ENCODE results near the gene IL16.

Gene IL16

GRCh38 chr15:81274931-81275707, 78.4 kb downstream of the IL16 start:
- no peak overlapping the region for H3K27ac ChIP-seq (replicated peaks)

GRCh38 chr15:81275711-81276392, 79.2 kb downstream of the IL16 start:
- Histone ChIP-seq H3K4me3 (replicated peaks; ENCODE audit: insufficient read depth, low read length) (no peak overlapping the region), H3K27me3 (ENCODE audit: insufficient read depth, poor library complexity, severe bottlenecking) (no peaks in the 10 kb centered on the region), H3K27ac (replicated peaks) (no peak overlapping the region)
- DNase-seq (ENCODE audit: low read depth in 1 of 2, low spot score in 1 of 2) = no peak
- TF ChIP-seq POLR2AphosphoS5 (IDR thresholded peaks at IDR 0.05; ENCODE audit: low read depth) = no peak
- no peak for TF ChIP-seq REST (IDR thresholded peaks at IDR 0.05; ENCODE audit: insufficient replicate concordance, low read depth)
- no peak for TF ChIP-seq SPI1 (IDR thresholded peaks at IDR 0.05; ENCODE audit: borderline replicate concordance, low read depth)
- no peak for TF ChIP-seq GABPA (IDR thresholded peaks at IDR 0.05; ENCODE audit: low read depth)
- TF ChIP-seq CTCF (IDR thresholded peaks at IDR 0.05; ENCODE audit: insufficient read depth, low read length) = no peak

More at GRCh38 chr15:81274931-81275707, 78.4 kb downstream of the IL16 start:
- H3K4me3 ChIP-seq (replicated peaks; ENCODE audit: insufficient read depth, low read length) = no peak overlapping the region
- DNase-seq (ENCODE audit: low read depth in 1 of 2, low spot score in 1 of 2) = peak; percentile 62 to 79
- no peaks in the 10 kb centered on the region for H3K27me3 ChIP-seq (ENCODE audit: insufficient read depth, poor library complexity, severe bottlenecking)
- peak; percentile 91 for TF ChIP-seq CTCF (IDR thresholded peaks at IDR 0.05; ENCODE audit: insufficient read depth, low read length)
- TF ChIP-seq SPI1 (IDR thresholded peaks at IDR 0.05; ENCODE audit: borderline replicate concordance, low read depth) = no peak

- DNase-seq (ENCODE audit: low read depth in 1 of 2, low spot score in 1 of 2) = no peak
- no peak for TF ChIP-seq SPI1 (IDR thresholded peaks at IDR 0.05; ENCODE audit: borderline replicate concordance, low read depth)
- TF ChIP-seq POLR2AphosphoS5 (IDR thresholded peaks at IDR 0.05; ENCODE audit: low read depth) = no peak
- no peak for TF ChIP-seq REST (IDR thresholded peaks at IDR 0.05; ENCODE audit: insufficient replicate concordance, low read depth)
- TF ChIP-seq CTCF (IDR thresholded peaks at IDR 0.05; ENCODE audit: insufficient read depth, low read length) = no peak
- no peak for TF ChIP-seq GABPA (IDR thresholded peaks at IDR 0.05; ENCODE audit: low read depth)
- Histone ChIP-seq H3K27ac (replicated peaks) (no peak overlapping the region), H3K27me3 (ENCODE audit: insufficient read depth, poor library complexity, severe bottlenecking) (no peaks in the 10 kb centered on the region), H3K4me3 (replicated peaks; ENCODE audit: insufficient read depth, low read length) (no peak overlapping the region)
Measured at GRCh38 chr15:81276967-81277366, 80.3 kb downstream of the IL16 start.

Measured in HL-60 (cell line).